A549 (cell line): ENCODE data around the gene LRRC4C. TPM values are rescaled to one million over a fixed set of nuclear protein-coding genes. Genes with fewer than 3 reads are reported as not detected.

Source experiments
- ATAC-seq, 2 experiments: fragments of 200-7000 bp in 1 of 2; fragments of >200 bp in 1 of 2; cut with Nextera tagmentation in 1 of 2; cut with Tn5 transposase in 1 of 2; 3 replicates each; pipeline versions ENCODE4 v1.8.0 to v1.9.1; 2018 to 2020; ENCODE audit warnings: mild to moderate bottlenecking in 1 of 2, moderate library complexity in 1 of 2
- CTCF ChIA-PET: fragments of 300-600 bp; sonication (Branson Sonifier 250); formaldehyde crosslinking; extraction: SDS; loops from one replicate; lab custom pipeline; 2021; ENCODE audit warnings: antibody characterized with exemption, inconsistent platforms; lab: Yijun Ruan, JAX
- POLR2A ChIA-PET: fragments of 350-600 bp; formaldehyde crosslinking; extraction: SDS; loops from one replicate; lab custom pipeline; 2021; ENCODE audit warnings: antibody characterized with exemption, inconsistent platforms; lab: Yijun Ruan, JAX
- DNase-seq, 2 experiments: peaks; one replicate each; pipeline versions ENCODE4 v3.0.0 to v3.0.0-alpha.2; 2011 to 2016; ENCODE audit warnings: low read depth in 1 of 2, low spot score in 1 of 2
- FAIRE-seq: peaks from 2 replicates; lab custom pipeline; 2011; peaks lifted over from hg19 to GRCh38; lab: Jason Lieb, UNC
- H3K27ac ChIP-seq, 2 experiments: fragments of >200 bp; sonication (Bioruptor Twin); formaldehyde crosslinking; 3 replicates each; pipeline ENCODE4 v1.5.1; 2016 to 2017
- H3K4me1 ChIP-seq: fragments of >200 bp; sonication (Bioruptor Twin); formaldehyde crosslinking; 3 replicates; pipeline ENCODE4 v1.6.1; 2016
- H3K4me2 ChIP-seq: fragments of >200 bp; sonication (Bioruptor Twin); formaldehyde crosslinking; 3 replicates; pipeline ENCODE4 v1.6.1; 2016
- H3K4me3 ChIP-seq: fragments of >200 bp; sonication (Bioruptor Twin); formaldehyde crosslinking; 3 replicates; pipeline ENCODE4 v1.5.1; 2016
- H3K9me3 ChIP-seq: fragments of >200 bp; sonication (Bioruptor Twin); formaldehyde crosslinking; 3 replicates; pipeline ENCODE4 v1.6.1; 2016
- CBX8 ChIP-seq: fragments of 200-600 bp; sonication (generic); IDR thresholded peaks from 2 replicates; pipeline ENCODE4 v1.6.1; 2016
- CEBPB ChIP-seq, 2 experiments: fragments of >200 bp in 1 of 2; sonication (Bioruptor Twin) in 1 of 2; formaldehyde crosslinking in 1 of 2; IDR thresholded peaks; 2 replicates each; pipeline ENCODE4 v1.6.1; 2012 to 2016
- CHD2 ChIP-seq: fragments of 150-350 bp; IDR thresholded peaks from 2 replicates; pipeline ENCODE4 v1.6.1; 2014; ENCODE audit warnings: low read length; ENCODE audit not compliant: partially characterized antibody
- EP300 ChIP-seq, 2 experiments: fragments of >200 bp; sonication (Bioruptor Twin); formaldehyde crosslinking; IDR thresholded peaks; 2 replicates in 1 of 2; 3 replicates in 1 of 2; pipeline ENCODE4 v1.6.1; 2016 to 2017
- ESRRA ChIP-seq: fragments of 150-350 bp; IDR thresholded peaks from 2 replicates; pipeline ENCODE4 v1.6.1; 2014; ENCODE audit warnings: mild to moderate bottlenecking, low read length, borderline replicate concordance
- HOXB13 ChIP-seq: fragments of 250-450 bp; sonication (Bioruptor Pico); IDR thresholded peaks from 2 replicates; pipeline ENCODE4 v1.5.0; 2020; ENCODE audit warnings: low read depth, mild to moderate bottlenecking, moderate library complexity
- JUN ChIP-seq, 2 experiments: fragments of >200 bp; sonication (Bioruptor Twin); formaldehyde crosslinking; IDR thresholded peaks; 2 replicates in 1 of 2; 3 replicates in 1 of 2; pipeline ENCODE4 v1.6.1; 2016 to 2017
- KDM5A ChIP-seq: fragments of 200-600 bp; sonication (generic); IDR thresholded peaks from 2 replicates; pipeline ENCODE4 v1.6.1; 2016; ENCODE audit warnings: antibody characterized with exemption, mild to moderate bottlenecking
- POLR2A ChIP-seq: IDR thresholded peaks from 2 replicates; pipeline ENCODE4 v1.6.1; 2012; ENCODE audit warnings: mild to moderate bottlenecking, low read length
- RAD21 ChIP-seq, 2 experiments: fragments of >200 bp in 1 of 2; sonication (Bioruptor Twin) in 1 of 2; formaldehyde crosslinking in 1 of 2; IDR thresholded peaks in 1 of 2; conservative IDR thresholded peaks in 1 of 2; 2 replicates in 1 of 2; 3 replicates in 1 of 2; pipeline ENCODE4 v1.6.1; 2012 to 2018; ENCODE audit warnings: inconsistent platforms in 1 of 2
- RNF2 ChIP-seq: fragments of 200-600 bp; sonication (generic); IDR thresholded peaks from 2 replicates; pipeline ENCODE4 v1.6.1; 2016; ENCODE audit warnings: low read depth, mild to moderate bottlenecking, antibody characterized with exemption, moderate library complexity, borderline replicate concordance
- SMC3 ChIP-seq: fragments of >200 bp; sonication (Bioruptor Twin); formaldehyde crosslinking; IDR thresholded peaks from 3 replicates; pipeline ENCODE4 v1.6.1; 2018; ENCODE audit warnings: inconsistent platforms
- WGBS: methylation state at CpG from one replicate; pipeline ENCODE4 v1.1.6; 2017; ENCODE audit errors: missing lambda C conversion rate; 5-methylcytosine and 5-hydroxymethylcytosine counted together
- polyA plus RNA-seq, 4 experiments: library from polyadenylated mRNA; depleted of rRNA in 3 of 4; stranded (reverse); fragments of >200 nt; fragmentation: RNase III in 1 of 4; extraction: RNeasy Plus Mini Kit Qiagen cat#74134 plus additional on column Dnase treatment in 1 of 4; gene quantifications; 2 replicates in 3 of 4; 3 replicates in 1 of 4; pipeline ENCODE4 v1.2.3, GENCODE V29; 2011 to 2017
- TF ChIP-seq, protein P1 (sequence below): fragments of >200 bp; sonication (Bioruptor Twin); formaldehyde crosslinking; IDR thresholded peaks from 3 replicates; pipeline ENCODE4 v1.5.1; 2016
- TF ChIP-seq, protein P2 (sequence below): fragments of 200-600 bp; sonication (generic); IDR thresholded peaks from 2 replicates; pipeline ENCODE4 v1.6.1; 2016; ENCODE audit warnings: antibody characterized with exemption, mild to moderate bottlenecking, moderate library complexity

Gene LRRC4C
- polyA plus RNA-seq, 2 of the 4 experiments (the other 2 are of a cell fraction) = not detected

DNA sequence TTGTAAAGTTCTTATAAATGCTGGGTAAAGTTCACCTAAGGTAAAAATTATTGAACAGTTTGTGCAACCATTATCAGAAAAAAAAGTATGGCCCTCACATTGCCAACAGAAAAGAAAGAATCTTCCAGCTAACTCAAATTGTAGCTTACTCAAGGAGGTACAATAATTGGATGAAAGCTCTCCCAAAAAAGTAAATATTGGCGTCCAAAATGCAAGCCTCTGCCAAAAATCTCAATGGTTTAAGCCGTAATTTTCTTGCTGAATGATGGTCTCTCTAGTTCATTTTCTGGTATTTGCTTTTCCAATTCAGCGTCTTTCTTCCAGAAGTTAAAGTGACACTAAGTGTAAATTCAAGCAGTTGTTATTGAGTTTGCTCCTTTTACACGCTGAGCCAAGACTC is 727.3 kb downstream of the LRRC4C start:
- ChIA-PET POLR2A (no interaction called here), CTCF (no interaction called here)
- DNase-seq (no peak), FAIRE-seq (no peak), ATAC-seq (no peak)
- H3K4me2 ChIP-seq = no peak overlapping the region
- no peaks in the 10 kb centered on the region for H3K4me1 ChIP-seq
- no peak overlapping the region for H3K27ac ChIP-seq
- WGBS = under 1% methylated on average over 4 of the region's 4 CpGs
- H3K4me3 ChIP-seq = no peak overlapping the region
- H3K9me3 ChIP-seq = peaks cover 3% of the 10 kb centered on the region; the same call in 1 of the 3 replicates
- TF ChIP-seq POLR2A = no peak
- TF ChIP-seq, all 56 proteins: peak for 0

DNA sequence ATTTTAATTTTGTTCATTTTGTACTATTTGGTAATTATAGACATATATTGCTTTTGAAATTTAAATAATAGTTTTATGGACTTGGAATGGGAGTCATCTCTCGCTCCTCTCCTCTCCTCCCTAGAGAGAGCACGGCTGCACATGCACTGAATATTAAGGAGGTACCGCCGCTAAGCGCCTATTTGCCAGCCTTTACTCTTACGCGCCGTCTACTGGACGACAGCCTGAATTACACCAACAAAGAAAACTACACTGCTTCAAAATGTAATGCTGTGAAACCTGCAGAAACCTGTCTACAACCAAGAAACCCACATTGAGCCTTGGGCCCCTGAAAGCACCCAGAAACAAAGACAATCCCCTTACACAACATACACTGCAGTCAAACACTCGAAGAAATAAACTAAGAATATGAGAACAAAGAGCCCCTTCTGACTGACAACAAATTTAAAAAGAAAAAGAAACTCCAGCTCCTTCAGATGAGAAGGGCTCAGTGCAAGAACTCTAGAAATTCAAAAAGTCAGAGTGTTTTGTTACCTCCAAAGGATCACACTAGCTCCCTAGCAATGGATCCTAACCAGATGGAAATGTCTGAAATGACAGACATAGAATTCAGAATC is 737.2 kb downstream of the LRRC4C start:
- ChIA-PET CTCF (interaction anchor here (0.5 kb wide), 1 partner anchor 416 kb away, joined by 3 read pairs; no protein-coding TSS in a partner anchor), POLR2A (no interaction called here)
- TF ChIP-seq SMC3 (peak; percentile 21; the same call in 1 of the 3 replicates), RAD21 (conservative IDR thresholded peaks at IDR 0.05 in 1 of 2, IDR thresholded peaks at IDR 0.05 in 1 of 2) (peak in 1 of 2 experiments; percentile 57; a peak in 3 of 5 replicates), CHD2 (no peak)
- TF ChIP-seq, protein P1, sequence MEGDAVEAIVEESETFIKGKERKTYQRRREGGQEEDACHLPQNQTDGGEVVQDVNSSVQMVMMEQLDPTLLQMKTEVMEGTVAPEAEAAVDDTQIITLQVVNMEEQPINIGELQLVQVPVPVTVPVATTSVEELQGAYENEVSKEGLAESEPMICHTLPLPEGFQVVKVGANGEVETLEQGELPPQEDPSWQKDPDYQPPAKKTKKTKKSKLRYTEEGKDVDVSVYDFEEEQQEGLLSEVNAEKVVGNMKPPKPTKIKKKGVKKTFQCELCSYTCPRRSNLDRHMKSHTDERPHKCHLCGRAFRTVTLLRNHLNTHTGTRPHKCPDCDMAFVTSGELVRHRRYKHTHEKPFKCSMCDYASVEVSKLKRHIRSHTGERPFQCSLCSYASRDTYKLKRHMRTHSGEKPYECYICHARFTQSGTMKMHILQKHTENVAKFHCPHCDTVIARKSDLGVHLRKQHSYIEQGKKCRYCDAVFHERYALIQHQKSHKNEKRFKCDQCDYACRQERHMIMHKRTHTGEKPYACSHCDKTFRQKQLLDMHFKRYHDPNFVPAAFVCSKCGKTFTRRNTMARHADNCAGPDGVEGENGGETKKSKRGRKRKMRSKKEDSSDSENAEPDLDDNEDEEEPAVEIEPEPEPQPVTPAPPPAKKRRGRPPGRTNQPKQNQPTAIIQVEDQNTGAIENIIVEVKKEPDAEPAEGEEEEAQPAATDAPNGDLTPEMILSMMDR = peak; percentile 34; the same call in 2 of the 3 replicates
- TF ChIP-seq, protein P2, sequence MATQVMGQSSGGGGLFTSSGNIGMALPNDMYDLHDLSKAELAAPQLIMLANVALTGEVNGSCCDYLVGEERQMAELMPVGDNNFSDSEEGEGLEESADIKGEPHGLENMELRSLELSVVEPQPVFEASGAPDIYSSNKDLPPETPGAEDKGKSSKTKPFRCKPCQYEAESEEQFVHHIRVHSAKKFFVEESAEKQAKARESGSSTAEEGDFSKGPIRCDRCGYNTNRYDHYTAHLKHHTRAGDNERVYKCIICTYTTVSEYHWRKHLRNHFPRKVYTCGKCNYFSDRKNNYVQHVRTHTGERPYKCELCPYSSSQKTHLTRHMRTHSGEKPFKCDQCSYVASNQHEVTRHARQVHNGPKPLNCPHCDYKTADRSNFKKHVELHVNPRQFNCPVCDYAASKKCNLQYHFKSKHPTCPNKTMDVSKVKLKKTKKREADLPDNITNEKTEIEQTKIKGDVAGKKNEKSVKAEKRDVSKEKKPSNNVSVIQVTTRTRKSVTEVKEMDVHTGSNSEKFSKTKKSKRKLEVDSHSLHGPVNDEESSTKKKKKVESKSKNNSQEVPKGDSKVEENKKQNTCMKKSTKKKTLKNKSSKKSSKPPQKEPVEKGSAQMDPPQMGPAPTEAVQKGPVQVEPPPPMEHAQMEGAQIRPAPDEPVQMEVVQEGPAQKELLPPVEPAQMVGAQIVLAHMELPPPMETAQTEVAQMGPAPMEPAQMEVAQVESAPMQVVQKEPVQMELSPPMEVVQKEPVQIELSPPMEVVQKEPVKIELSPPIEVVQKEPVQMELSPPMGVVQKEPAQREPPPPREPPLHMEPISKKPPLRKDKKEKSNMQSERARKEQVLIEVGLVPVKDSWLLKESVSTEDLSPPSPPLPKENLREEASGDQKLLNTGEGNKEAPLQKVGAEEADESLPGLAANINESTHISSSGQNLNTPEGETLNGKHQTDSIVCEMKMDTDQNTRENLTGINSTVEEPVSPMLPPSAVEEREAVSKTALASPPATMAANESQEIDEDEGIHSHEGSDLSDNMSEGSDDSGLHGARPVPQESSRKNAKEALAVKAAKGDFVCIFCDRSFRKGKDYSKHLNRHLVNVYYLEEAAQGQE = no peak
- 6% methylated on average over 10 of the region's 10 CpGs for WGBS
- FAIRE-seq (no peak), ATAC-seq (peak in 1 of 2 experiments; percentile 67; a peak in 3 of 6 replicates), DNase-seq (peak; percentile 2 to 51)
- peaks cover 2% of the 10 kb centered on the region; the same call in 1 of the 3 replicates for H3K9me3 ChIP-seq
- no peaks in the 10 kb centered on the region for H3K4me1 ChIP-seq
- no peak overlapping the region for H3K4me2 ChIP-seq
- no peak overlapping the region for H3K27ac ChIP-seq
- H3K4me3 ChIP-seq = no peak overlapping the region

DNA sequence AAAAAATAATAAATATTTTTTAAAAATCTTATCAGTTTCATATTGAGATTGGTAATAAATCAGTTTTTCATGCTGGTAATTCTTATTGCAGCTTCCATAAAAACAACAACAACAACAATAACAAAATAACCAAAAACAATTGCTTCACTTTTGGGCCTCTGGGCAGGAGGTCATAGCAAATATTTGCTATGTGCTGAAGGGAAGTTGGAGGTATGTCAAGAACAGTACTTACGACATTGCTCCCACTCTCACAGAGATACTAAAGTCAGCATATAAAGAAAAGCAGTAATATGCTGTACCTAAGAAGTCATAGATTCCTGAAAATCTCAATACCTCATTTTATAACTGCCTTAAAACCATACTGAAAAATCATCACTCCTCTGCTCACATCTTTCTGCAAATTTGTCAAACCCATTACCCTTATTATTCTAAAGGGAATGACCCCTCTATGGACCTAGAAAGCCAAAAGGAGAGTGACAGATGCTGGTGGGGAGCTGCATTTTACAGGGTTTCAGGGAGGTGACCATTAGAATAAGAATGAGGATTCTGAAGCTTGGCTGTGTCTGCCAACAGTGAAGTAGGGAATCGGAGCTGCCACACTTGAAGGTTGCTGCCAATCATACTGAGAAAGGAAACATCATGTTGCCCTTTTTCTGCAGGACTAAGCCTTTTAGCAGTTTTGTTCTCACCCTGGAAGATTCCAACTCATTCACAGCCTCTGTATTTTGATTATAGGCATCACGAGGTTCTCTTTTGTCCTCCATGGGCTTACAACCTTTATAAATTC is 742.9 kb downstream of the LRRC4C start:
- DNase-seq (no peak), ATAC-seq (no peak), FAIRE-seq (no peak)
- no peak for TF ChIP-seq ESRRA
- no peak for TF ChIP-seq HOXB13
- no peak for TF ChIP-seq RNF2
- TF ChIP-seq EP300 (IDR thresholded peaks at IDR 0.05) = no peak
- TF ChIP-seq CBX8 = no peak
- no peak for TF ChIP-seq JUN (IDR thresholded peaks at IDR 0.05)
- TF ChIP-seq KDM5A = no peak
- no peak for TF ChIP-seq CEBPB (IDR thresholded peaks at IDR 0.05)
- no peak overlapping the region for H3K27ac ChIP-seq
- POLR2A ChIA-PET = no interaction called here
- H3K4me2 ChIP-seq = no peak overlapping the region
- CTCF ChIA-PET = no interaction called here
- 5% methylated on average over 3 of the region's 3 CpGs for WGBS
- no peak overlapping the region for H3K4me3 ChIP-seq
- H3K4me1 ChIP-seq = no peaks in the 10 kb centered on the region
- H3K9me3 ChIP-seq = no peaks in the 10 kb centered on the region; the same call in 2 of the 3 replicates
